DMS114 treated with DMSO at 0.1 percent for 48 hours (cell line): Measurements from ENCODE around the gene ZBTB32.
"Not testable (repeated sequence)": the region's sequence is repeated elsewhere in the genome, so short reads cannot be mapped to it uniquely, and the experiment has no call there.

Source experiments
- DNase-seq: peaks from one replicate; lab custom pipeline; 2025; ENCODE audit not compliant: unreplicated experiment; lab: John Stamatoyannopoulos, UW

Gene ZBTB32, protein sequence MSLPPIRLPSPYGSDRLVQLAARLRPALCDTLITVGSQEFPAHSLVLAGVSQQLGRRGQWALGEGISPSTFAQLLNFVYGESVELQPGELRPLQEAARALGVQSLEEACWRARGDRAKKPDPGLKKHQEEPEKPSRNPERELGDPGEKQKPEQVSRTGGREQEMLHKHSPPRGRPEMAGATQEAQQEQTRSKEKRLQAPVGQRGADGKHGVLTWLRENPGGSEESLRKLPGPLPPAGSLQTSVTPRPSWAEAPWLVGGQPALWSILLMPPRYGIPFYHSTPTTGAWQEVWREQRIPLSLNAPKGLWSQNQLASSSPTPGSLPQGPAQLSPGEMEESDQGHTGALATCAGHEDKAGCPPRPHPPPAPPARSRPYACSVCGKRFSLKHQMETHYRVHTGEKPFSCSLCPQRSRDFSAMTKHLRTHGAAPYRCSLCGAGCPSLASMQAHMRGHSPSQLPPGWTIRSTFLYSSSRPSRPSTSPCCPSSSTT

DNA sequence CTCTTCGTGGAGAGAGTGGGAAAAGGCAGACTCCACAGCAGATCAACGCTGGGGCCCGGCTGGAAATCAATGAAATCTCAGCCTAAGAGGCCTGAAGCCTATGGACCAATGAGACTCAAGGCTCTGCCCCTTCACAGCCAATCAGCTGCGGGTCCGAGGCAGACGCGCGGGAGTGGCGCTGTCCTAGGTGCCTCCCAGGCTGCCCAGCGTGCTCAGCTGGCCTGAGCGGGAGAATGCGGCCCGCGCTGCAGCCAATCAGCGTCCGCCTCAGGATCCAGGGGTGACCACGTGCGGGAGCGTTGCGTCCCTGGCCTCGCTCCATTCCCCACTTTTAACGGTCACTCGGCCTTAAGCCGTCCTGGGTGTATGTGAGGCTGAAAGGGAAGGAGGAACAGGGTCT lies at the start of gene ZBTB32:
Gene ZBTB32, plus strand, starts transcription at position 341 of the 400 bp plus-strand sequence. CDS start 10,069 bp downstream, outside the sequence.
- DNase-seq = no peak

DNA sequence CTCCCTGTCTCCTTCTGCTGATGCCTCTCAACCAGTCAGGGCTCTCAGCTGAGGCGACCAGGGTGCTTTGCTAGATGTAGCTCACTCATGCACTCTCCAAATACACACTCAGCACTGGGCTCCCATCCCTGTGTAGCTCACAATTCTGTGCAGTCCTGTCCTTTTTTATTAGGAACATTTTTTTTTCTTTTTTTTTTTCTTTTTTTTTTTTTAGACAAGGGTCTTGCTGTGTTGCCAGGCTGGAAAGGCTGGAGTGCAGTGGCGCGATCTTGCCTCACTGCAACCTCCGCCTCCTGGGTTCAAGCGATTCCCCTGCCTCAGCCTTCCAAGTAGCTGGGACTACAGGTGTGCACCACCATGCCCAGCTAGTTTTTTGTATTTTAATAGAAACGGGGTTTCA lies 49.5 kb upstream of the ZBTB32 start:
- DNase-seq = not testable (repeated sequence)

DNA sequence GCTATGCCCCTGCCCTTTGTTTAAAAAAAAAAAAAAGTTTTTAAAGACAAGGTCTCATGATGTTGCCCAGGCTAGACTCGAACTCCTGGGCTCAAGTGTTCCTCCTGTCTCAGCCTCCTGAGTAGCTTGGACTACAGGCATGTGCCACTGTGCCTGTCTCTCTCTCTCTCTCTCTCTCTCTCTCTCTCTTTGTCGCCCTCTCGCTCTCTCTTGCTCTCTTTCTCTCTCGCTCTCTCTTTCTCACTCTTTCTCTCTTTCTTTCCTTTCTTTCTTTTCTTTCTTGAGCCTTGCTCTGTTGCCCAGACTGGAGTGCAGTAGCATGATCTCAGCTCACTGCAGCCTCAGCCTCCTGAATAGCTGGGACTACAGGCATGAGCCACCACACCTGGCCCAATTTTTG lies 48.8 kb upstream of the ZBTB32 start:
- DNase-seq = no peak

DNA sequence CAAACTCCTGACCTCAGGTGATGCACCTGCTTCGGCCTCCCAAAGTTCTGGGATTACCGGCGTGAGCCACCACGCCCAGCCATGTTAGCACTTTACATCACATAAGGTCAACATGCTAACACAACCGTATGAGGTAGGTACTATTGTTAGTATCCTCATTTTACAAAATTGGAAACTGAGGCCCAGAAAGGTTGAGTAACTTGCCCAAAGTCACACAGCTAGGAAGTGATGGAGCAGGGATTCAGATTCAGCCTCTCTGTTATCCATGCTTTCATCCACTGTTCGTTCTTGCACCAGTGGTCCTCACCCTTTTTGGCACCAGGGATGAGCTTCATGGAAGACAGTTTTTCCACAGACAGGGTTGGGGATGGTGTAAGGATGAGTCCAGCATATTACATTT lies 47.7 kb upstream of the ZBTB32 start:
- DNase-seq = no peak

DNA sequence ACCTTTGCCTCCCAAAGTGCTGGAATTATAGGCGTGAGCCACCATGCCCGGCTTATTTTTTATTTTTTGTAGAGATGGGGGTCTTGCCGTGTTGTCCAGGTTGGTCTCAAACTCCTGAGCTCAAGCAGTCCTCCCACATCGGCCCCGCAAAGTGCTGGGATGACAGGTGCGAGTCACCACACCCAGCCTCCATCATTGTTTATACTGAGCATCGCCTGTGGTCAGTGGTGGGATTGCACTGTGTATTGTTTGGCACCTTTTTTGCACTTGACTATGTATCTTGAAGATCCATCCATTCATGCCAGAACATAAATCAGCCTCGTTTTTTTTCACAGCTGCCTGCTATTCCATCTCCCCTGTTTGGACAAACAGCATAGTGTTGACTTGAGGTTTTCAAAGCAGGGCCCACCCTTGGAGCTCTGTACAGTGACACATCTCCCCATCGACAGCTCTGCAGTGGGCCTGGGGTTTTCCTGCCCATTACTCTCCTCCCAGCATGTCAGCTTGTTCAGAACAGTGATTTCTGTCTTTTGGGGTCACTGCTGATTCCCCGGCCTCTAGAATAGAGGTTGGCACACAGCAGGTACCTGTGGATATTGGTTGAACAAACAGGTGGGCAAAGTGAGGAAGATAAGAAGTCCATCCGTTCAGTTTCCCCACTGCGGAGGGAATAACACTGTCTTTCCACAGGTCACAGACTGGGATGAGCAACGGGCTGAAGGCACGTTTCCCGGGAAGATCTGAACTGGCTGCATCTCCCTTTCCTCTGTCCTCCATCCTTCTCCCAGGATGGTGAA lies 46.3 kb upstream of the ZBTB32 start:
- peak; percentile 8 for DNase-seq

DNA sequence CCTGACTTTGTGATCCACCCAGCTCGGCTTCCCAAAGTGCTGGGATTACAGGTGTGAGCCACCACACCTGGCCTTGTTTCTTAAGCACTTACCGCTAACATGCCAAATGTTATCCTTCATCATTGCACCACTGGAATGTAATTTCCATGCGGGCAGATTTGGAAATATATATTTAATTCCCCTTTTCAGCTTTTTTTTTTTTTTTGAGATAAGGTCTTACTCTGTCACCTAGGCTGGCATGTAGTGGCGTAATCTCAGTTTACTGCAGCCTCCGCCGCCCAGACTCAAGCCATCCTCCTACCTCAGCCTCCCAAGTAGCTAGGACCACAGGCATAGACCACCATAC lies 42.4 kb upstream of the ZBTB32 start:
- DNase-seq = no peak

DNA sequence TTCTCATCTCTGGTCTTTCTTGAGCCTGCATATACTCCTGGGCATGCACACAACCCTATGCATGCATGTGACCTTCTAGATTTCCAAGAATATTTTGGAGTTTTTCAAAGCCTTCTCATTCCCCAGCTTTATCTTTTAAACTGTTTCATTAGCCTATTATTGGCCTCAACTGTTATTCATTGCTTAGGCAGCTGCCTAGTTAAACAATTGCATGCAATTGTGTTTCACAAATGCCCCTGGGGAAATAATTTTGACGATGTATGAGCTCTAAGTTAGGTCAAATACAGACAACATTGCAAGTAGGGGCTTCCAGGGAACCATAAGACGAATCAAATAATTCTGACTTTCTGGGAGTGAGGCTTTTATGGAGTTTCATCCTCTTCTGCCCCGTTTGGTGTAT lies 40.4 kb upstream of the ZBTB32 start:
- no peak for DNase-seq

DNA sequence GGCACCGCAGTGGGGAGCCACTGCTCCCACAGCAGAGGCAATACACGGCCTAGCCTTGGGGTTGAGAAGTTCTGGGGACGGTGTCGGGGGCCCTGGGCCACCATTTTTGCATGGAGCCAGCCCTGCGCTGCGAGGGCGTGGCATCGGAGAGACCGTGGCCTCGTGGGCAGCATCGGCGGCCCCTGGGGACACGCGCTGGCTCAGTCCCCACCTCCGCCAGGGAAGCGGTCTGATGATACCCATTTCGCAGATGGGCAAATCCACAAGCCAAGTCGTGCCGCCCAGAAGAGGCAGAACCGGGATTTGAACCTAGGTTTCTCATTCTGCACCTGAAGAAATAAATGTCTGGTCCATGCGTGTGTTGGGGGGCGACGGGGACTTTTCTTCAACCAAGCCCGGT lies 39.2 kb upstream of the ZBTB32 start:
- no peak for DNase-seq

DNA sequence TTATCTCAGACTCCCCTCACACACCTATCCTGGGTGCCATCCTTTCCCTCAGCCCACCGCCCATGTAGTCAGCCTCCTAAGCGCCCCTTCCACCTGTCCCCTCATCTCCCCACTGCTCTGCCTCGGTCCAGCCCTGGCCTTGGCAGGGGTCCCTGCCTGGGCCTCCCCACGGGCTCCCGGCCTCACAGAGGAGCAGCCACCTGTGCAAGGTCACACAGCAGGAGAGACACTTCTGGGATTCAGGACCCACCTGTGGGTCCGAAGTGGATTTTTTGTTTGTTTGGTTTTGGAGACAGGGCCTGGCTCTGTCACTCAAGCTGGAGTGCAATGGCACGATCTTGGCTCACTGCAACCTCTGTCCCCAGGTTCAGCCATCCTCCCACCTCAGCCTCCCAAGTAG lies 38.8 kb upstream of the ZBTB32 start:
- no peak for DNase-seq

DNA sequence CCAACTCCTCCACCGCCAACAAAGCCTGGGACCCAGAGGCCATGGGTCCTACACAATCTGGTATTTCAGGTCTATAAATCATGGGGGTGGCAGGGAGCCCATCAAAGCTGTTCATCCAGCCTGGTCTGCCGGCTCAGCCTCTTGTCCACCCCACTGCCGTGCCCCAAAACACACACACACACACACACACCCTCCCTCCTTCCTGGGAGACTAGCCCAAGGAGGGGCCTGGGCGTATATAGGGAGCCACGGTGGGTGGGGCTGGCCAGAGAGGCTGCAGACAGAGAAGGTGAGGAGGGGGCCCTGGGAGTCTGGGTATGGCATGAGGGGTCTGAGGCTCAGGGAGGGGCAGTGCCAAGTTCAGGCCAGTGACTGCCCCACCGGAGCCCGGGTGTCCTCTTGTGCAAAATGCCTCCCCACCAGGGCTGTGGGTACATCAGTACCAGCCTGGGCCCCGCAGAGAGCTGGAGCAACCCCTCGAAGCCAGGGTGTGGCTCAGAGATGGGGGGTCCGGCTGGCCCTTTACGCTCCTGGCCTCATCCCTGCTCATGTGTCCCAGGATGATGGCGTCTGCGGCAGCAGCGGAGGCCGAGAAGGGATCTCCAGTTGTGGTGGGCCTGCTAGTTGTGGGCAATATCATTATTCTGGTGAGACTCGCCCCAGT lies 38.0 kb upstream of the ZBTB32 start, which contains the start of gene UPK1A:
Gene UPK1A, plus strand, starts transcription at position 267 of the 663 bp plus-strand sequence. Its CDS starts 296 bp downstream, at position 563.
- no peak for DNase-seq

DNA sequence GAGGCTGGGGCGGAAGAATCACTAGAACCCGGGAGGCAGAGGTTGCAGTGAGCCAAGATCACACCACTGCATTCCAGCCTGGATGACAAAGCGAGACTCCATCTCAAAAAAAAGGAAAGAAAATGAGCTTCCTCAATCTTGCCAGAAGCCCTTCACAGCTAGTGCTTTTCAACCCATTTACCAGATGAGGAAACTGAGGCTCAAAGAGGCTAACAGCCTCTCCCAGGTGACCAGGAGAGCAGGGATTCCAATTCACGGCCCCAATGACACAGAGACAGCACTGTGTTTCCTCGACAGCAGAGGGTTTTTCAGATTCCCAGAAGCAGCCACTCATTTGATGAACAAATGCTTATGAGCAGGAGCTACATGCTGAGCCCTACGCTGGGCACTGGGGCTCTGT lies 34.8 kb upstream of the ZBTB32 start:
- no peak for DNase-seq

DNA sequence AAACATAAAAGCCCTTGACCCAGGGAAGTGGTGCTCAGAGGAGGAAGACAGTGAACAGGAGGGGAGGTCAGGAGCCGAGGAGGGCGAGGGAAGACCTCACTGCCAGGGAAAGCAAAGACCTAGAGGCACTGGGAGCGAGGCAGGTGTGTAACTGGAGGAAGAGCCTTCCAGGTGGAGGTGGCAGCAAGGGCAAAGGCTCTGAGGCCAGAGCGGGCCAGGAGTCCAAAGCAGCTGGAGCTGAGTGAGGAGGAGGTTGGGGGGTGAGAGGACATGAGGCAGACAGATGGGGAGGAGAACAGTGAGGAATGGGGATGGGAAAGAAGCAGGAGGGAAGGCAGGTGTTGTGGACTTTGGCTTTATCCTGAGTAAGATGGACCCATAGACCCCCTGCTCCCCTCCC lies 34.4 kb upstream of the ZBTB32 start:
- DNase-seq = no peak

DNA sequence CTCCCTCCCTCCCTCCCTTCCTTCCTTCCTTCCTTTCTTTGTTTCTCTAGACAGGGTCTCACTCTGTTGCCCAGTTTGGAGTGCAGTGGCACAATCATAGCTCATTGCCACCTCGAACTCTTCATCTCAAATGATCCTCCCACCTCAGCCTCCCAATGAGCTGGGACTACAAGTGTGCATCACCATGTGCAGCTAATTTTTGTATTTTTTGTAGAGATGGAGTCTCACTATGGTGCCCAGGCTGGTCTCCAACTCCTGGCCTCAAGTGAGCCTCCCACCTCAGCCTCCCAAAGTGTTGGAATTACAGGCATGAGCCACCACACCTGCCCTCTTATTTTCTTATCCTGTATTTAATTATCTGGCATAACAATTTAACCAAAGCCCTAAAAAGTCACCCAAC lies 33.7 kb upstream of the ZBTB32 start:
- DNase-seq = no peak

DNA sequence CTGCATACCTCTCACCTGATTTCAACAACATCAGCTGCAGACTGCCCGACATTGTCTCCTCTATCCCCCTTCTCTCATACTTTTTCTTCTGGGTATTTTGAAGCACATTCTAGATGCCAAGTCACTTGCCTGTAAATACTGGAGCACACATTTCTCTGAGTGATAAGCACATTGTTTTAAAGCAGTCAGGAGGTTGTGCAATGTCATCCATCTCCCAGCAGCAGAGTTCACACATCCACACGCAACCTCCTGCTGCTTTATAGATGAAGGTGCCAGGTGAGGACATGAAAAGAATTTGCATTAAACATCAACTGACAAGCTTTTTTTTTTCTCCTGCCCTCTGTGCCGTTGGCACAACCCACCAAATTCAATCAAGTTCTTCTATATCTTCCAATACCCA lies 32.5 kb upstream of the ZBTB32 start:
- DNase-seq = no peak

DNA sequence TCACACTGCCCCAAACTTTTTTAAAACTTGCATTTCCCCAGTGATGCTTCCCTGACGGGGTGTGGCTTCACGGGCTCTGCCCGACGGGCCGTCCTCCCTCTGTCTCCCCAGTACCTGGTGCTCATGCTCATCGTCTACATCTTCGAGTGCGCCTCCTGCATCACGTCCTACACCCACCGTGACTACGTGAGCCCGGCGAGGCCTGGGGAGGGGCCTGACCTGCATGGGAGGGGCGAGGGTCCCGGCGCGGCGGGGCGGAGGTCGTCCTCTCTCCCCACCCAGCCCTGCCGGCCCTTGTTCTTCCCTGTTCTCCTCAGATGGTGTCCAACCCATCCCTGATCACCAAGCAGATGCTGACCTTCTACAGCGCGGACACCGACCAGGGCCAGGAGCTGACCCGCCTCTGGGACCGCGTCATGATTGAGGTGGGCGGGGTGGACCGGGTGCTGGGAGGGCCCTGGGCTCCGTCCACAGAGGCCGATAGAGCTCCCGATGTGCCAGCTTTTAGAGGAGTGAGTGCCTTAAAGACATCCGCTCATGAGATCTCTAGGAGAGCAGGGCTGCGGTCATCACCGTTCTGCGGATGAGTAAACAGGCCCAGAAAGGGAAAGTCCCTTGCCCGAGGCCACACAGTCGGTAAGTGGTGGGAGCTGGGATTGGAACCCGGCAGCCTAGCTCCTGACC lies 31.1 kb upstream of the ZBTB32 start:
- DNase-seq = peak; percentile 34

DNA sequence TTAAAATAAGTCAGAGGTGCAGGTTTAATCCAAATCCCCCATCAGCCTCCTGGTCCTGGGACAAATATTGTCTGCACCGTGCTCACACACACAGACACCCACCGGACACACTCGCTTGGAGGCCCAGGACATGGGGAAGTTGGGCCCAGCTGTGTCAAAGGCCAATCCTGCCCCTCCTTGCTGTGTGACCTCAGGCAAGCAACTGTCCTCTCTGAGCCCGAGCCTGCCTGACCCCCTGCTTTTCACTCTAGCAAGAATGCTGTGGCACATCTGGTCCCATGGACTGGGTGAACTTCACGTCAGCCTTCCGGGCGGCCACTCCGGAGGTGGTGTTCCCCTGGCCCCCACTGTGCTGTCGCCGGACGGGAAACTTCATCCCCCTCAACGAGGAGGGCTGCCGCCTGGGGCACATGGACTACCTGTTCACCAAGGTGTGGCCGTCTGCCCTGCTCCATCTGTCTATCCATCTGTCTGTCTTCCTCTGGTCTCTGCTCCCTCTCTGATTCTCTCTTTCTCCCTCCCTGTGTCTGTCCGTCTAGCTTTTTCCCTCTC lies 28.7 kb upstream of the ZBTB32 start:
- no peak for DNase-seq

DNA sequence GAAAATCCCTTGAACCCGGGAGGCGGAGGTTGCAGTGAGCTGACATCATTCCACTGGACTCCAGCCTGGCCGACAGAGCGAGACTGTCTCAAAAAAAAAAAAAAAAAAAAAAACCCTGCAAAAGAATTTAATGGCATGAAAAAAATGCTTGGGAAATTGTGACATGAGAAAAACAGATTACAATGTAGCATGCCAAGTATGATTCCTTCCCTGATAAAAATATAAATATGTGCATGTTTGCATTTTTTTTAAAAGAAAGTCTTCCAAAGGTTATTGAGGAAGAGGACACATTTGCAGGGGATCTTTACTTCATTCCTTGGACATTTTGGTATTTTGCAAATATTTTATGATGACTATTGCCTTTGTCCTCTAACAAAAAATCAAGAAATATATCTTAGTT lies 14.5 kb upstream of the ZBTB32 start:
- no peak for DNase-seq

DNA sequence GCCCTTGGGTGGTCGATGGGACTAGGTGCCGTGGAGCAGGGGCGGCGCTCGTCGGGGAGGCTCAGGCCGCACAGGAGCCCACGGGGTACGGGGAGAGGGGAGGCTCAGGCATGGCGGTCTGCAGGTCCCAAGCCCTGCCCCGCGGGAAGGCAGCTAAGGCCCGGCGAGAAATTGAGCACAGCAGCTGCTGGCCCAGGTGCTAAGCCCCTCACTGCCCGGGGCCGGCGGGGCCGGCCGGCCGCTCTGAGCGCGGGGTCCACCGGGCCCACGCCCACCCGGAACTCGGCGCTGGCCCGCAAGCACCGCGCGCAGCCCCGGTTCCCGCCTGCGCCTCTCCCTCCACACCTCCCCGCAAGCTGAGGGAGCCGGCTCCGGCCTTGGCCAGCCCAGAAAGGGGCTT lies 13.3 kb upstream of the ZBTB32 start:
- DNase-seq = not testable (repeated sequence)

DNA sequence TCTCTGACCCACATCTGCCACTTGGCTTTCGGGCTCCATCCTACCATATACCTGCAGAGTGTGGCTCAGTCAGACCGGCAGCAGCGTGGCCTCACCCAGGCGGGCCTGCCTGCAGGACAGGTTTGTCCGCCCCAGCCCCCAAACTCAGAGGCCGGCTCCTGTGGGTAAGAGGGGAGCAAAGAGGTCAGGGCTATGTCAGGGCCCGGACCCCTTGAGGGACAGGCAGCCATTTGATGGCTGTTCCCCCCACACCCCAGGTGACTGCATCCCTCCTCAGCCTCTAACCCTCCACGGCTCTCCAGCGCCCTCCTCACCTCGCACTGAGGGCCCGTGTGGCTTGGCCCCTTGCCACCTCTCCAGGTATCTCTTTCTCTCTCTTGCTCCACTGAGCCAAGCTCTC lies 12.3 kb upstream of the ZBTB32 start:
- no peak for DNase-seq

DNA sequence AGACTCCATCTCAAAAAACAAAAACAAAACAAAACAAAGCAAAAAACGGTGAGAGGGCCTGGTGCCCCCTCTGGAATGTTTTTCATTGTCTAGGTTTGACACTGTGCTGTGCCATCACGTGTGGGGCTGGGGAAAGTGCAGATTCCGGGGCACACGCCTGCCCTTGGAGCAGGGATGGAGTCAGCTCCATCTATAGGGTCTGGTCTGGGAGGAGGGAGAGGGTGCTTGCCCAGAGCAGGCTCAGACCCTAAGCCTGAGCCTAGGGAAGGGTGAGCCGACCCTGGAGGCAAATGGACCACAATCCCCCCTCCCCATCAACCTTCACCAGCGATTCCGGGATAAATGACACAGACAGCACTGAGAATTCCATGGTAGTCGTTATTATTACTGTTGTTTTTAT lies 10.9 kb upstream of the ZBTB32 start:
- no peak for DNase-seq
